Body of pancreas (tissue), 4 donors: ENCODE results near the gene GOLPH3L. TPM values are rescaled to one million over a fixed set of nuclear protein-coding genes. Genes with fewer than 3 reads are reported as not detected.
A peak's percentile ranks its signal among the peaks of the same experiment; 100 is the strongest.

ENCODE experiments used
- ATAC-seq: fragments of 150-250 bp; one replicate; pipeline ENCODE4 v1.9.1; 2016
- DNase-seq, 4 donors: peaks; one replicate each; pipeline ENCODE4 v3.0.0-alpha.2; 2019
- H3K27ac ChIP-seq, 4 donors: fragments of 200-600 bp; sonication (generic); 1 replicate in 3 of 4; 2 replicates in 1 of 4; pipeline versions ENCODE4 v1.5.1 to v1.6.1; 2016 to 2019; ENCODE audit warnings: mild to moderate bottlenecking in 1 of 4, mixed read lengths in 1 of 4, moderate library complexity in 1 of 4
- H3K27me3 ChIP-seq, 2 donors: fragments of 200-600 bp; sonication (generic); one replicate each; pipeline ENCODE4 v1.6.0; 2016; ENCODE audit warnings: mild to moderate bottlenecking in 1 of 2
- H3K36me3 ChIP-seq, 2 donors: fragments of 200-600 bp; sonication (generic); replicated peaks in 1 of 2; 2 replicates each; pipeline ENCODE4 v1.5.1; 2016; ENCODE audit warnings: low read depth in 2 of 2; ENCODE audit not compliant: insufficient read depth in 1 of 2
- H3K4me1 ChIP-seq: fragments of 200-600 bp; sonication (generic); one replicate; pipeline ENCODE4 v1.6.0; 2016
- H3K4me3 ChIP-seq, 2 donors: fragments of 200-600 bp; sonication (generic); 1 replicate in 1 of 2; 2 replicates in 1 of 2; pipeline ENCODE4 v1.5.1; 2016 to 2019
- H3K9me3 ChIP-seq, 3 donors: fragments of 200-600 bp; sonication (generic); 1 replicate in 2 of 3; 2 replicates in 1 of 3; pipeline ENCODE4 v1.5.1; 2016
- POLR2A ChIP-seq, 3 donors: fragments of 450-650 bp; IDR thresholded peaks; one replicate each; pipeline ENCODE4 v1.6.1; 2016; ENCODE audit warnings: antibody characterized with exemption in 3 of 3, mild to moderate bottlenecking in 2 of 3
- WGBS, 2 donors: methylation state at CpG; one replicate each; pipeline ENCODE4 v1.1.5; 2017; 5-methylcytosine and 5-hydroxymethylcytosine counted together
- intact Hi-C: fragments of 100-400 bp; cut with DNase I; formaldehyde crosslinking; loops from one replicate; pipeline ENCODE4 v1.15.1; 2023
- total RNA-seq, 2 donors: library from RNA; depleted of rRNA; stranded (reverse); fragments of >200 nt; gene quantifications; one replicate each; pipeline ENCODE4 v1.1.0, GENCODE V29; 2016
- TF ChIP-seq, protein P1 (sequence below), 7 experiments: fragments of 450-650 bp in 4 of 7; fragments of 200-600 bp in 3 of 7; sonication (generic) in 3 of 7; IDR thresholded peaks; one replicate each; pipeline ENCODE4 v1.5.1; 2016 to 2019; ENCODE audit warnings: antibody characterized with exemption in 7 of 7

Gene GOLPH3L
- total RNA-seq, 2 donors from 2014 or later, result 14.5 to 14.8 TPM

DNA sequence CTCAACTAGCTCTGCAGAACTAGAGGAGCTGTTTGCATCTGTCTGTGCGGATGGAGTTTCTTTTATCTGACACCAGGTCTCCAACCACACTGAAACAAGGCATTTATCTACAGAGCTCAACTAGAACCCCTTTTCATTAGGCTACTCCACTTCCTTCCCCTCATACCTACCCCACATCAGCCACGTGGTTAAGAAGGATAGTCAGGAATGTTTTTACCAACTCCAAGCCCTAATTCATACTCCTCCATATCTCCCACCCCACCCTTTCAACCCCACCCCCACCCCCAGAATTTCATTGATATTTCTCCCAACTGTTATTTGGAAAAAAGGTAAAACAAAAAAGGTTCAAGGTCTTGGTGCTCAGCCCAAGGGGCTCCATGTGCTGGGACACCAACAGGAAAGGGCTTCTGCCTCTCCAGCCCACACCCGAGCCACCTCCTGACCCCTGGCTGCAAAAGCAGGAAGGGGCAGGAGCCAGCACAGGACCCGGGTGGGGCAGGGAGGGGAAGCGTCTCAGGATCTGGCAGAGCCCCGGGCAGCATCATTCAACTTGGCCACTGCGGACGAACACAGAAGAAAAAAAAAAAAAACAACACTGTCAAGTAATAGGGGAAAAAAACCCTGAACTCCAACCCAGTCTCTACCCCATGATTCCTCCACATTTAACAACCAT, 74.5 kb downstream of the GOLPH3L start:
- no peaks in the 10 kb centered on the region for H3K27me3 ChIP-seq
- H3K9me3 ChIP-seq, result no peaks in the 10 kb centered on the region
- intact Hi-C loops, result no loop called here
- 38 to 46% methylated on average over 8 of the region's 8 CpGs for WGBS, 2 donors
- no peak for TF ChIP-seq POLR2A (IDR thresholded peaks at IDR 0.05)
- TF ChIP-seq, protein P1, sequence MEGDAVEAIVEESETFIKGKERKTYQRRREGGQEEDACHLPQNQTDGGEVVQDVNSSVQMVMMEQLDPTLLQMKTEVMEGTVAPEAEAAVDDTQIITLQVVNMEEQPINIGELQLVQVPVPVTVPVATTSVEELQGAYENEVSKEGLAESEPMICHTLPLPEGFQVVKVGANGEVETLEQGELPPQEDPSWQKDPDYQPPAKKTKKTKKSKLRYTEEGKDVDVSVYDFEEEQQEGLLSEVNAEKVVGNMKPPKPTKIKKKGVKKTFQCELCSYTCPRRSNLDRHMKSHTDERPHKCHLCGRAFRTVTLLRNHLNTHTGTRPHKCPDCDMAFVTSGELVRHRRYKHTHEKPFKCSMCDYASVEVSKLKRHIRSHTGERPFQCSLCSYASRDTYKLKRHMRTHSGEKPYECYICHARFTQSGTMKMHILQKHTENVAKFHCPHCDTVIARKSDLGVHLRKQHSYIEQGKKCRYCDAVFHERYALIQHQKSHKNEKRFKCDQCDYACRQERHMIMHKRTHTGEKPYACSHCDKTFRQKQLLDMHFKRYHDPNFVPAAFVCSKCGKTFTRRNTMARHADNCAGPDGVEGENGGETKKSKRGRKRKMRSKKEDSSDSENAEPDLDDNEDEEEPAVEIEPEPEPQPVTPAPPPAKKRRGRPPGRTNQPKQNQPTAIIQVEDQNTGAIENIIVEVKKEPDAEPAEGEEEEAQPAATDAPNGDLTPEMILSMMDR (IDR thresholded peaks at IDR 0.05), result no peak
- DNase-seq (no peak), ATAC-seq (no peak)
- H3K27ac ChIP-seq, result peak overlapping the region in 3 of 4 donors; percentile 64 to 80 (median 70)
- H3K4me1 ChIP-seq, result peaks cover 47% of the 10 kb centered on the region
- peaks cover 0 to 20% of the 10 kb centered on the region in 2 donors for H3K36me3 ChIP-seq
- no peak overlapping the region for H3K4me3 ChIP-seq

DNA sequence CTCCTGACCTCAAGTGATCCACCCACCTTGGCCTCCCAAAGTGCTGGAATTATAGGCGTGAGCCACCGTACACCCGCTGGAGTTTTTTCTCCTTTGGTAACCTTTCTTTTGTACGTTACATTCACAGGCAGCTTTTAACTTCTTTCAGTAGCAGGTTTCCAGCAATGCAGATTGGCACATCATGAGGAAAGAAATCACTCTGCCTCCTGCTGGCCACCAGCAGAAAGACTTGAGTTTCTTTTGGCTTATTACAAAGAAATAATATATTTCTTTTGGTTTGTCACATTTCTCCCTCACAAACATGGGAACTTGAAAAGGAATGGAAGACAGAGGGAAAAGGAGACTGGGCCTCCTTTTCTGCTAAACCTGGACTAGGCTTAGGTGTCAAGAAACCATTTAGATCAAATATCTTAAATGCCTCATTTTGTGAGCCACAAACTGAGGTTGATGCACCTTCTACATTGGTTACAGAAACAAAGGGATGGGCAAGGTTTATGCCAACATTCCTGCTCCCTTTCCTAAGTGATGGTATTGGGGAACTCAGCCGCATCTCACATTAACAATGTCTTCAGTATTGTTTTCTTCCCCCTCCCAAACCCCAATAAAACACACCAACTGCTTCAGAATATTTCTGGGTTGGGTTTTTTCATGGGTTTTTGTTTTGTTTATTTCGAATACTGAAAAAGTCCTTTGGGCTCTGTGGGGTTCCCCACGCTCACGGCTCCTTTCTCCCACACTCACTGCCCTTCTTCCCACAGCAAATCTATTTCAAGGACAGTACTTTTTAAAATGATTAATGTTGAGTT, 75.3 kb downstream of the GOLPH3L start:
- H3K36me3 ChIP-seq, result peaks cover 0 to 20% of the 10 kb centered on the region in 2 donors

DNA sequence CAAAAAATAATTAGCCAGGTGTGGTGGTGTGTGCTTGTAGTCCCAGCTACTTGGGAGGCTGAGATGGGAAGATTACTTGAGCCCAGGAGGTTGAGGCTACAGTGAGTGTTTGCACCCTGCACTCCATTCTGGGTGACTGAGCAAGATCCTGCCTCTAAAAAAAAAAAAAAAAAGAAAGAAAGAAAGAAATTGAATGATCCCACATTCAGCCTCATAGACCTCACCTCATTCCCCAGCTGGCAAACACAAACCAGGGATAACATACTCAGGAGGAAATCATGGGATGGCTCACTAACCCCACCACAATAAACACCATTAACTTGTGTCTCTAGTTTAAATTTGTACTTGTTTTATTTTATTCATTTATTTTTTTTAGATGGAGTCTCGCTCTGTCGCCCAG, 76.0 kb downstream of the GOLPH3L start:
- intact Hi-C loops, result no loop called here
- H3K4me1 ChIP-seq, result peaks cover 41% of the 10 kb centered on the region
- TF ChIP-seq POLR2A (IDR thresholded peaks at IDR 0.05), result no peak
- TF ChIP-seq, protein P1 (IDR thresholded peaks at IDR 0.05), result no peak
- no peaks in the 10 kb centered on the region for H3K27me3 ChIP-seq
- WGBS, 2 donors, result 94 to 95% methylated on average over 2 of the region's 2 CpGs
- no peaks in the 10 kb centered on the region for H3K9me3 ChIP-seq
- no peak for DNase-seq
- peak overlapping the region; percentile 7 to 80 (median 67) for H3K27ac ChIP-seq
- H3K36me3 ChIP-seq, result peaks cover 0 to 16% of the 10 kb centered on the region in 2 donors
- no peak overlapping the region for H3K4me3 ChIP-seq
- ATAC-seq, result no peak

More for the DNA sequence above, 75.3 kb downstream of the GOLPH3L start:
- ATAC-seq (peak; percentile 52), DNase-seq (peak; percentile 66 to 76 (median 71))
- H3K9me3 ChIP-seq, result no peaks in the 10 kb centered on the region
- 44 to 45% methylated on average over 8 of the region's 8 CpGs for WGBS, 2 donors
- H3K27ac ChIP-seq, result peak overlapping the region in 3 of 4 donors; percentile 64 to 80 (median 70)
- no peak overlapping the region for H3K4me3 ChIP-seq
- intact Hi-C loops, result no loop called here
- H3K27me3 ChIP-seq, result no peaks in the 10 kb centered on the region
- no peak for TF ChIP-seq POLR2A (IDR thresholded peaks at IDR 0.05)
- TF ChIP-seq, protein P1 (IDR thresholded peaks at IDR 0.05), result peak in 6 of 7 experiments; percentile 51 to 78 (median 74)
- H3K4me1 ChIP-seq, result peaks cover 41% of the 10 kb centered on the region

DNA sequence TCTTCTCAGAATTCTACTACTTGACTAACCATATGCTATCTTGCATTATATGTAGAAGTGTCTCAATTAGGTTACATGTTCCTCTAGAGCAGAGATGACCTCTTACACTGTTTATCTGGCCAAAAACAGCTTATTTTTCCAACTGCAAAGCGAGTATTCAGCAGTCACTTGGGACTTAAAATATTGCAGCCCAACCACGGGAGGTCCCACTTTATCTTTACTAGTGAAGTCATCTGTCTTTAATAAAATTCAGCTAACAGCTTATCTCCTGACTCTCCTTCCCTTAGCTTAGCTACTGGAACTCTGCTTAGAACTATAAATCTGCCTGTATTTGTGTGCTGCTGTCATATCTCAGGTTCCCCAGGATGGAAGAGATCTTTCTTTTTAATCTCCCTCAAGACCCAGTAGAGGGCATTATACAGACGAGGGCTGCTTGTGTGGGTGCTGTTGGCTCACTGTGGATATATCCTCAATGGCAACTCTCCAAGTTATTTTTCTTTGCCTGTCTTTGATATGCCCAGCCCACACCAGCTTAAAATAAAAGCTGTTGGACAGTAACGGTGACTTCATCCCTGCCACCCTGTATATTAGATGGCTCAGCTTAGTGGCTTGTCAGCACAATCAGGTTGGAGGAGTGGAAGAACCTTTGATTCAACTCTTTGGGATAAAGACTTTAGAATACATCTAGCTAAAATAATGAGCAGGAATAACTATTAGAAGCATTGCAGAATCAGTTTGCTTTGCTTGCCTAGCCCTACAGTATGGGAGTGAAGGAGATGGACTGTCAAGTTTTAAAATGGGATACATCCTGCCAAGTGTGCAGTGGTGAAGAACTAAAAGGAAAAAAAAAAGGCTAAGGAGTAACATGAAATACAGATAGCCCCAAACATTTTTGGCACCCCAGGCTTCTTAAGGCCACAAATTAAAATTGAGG, 77.1 kb downstream of the GOLPH3L start:
- peak; percentile 89 for ATAC-seq
- Histone ChIP-seq H3K36me3 (peaks cover 0 to 8% of the 10 kb centered on the region in 2 donors), H3K4me1 (peaks cover 46% of the 10 kb centered on the region), H3K9me3 (no peaks in the 10 kb centered on the region), H3K27ac (peak overlapping the region; percentile 64 to 82 (median 75)), H3K27me3 (no peaks in the 10 kb centered on the region), H3K4me3 (no peak overlapping the region)
- 14 to 16% methylated on average over 4 of the region's 4 CpGs for WGBS, 2 donors
- DNase-seq, result peak; percentile 54 to 80 (median 68)
- intact Hi-C loops, result no loop called here
- TF ChIP-seq POLR2A (IDR thresholded peaks at IDR 0.05), result peak in 1 of 3 donors; percentile 52
- TF ChIP-seq, protein P1 (IDR thresholded peaks at IDR 0.05), result peak in 6 of 7 experiments; percentile 13 to 53 (median 46)
